LoVo (cell line): ENCODE results near the gene VSIG2.

Experiments used
- DNase-seq: peaks from one replicate; pipeline ENCODE4 v3.0.0-alpha.2; 2016; ENCODE audit warnings: low spot score

VSIG2 gene

GRCh38 chr11:124751741-124752470 lies at the start of gene VSIG2:
TSS of gene VSIG2 (minus strand) at chr11:124752255. CDS start at chr11:124752137, 118 bp downstream.
- no peak for DNase-seq

- no peak for DNase-seq
These were observed 49.0 kb upstream of the VSIG2 start for GRCh38 chr11:124801014-124801413.

- peak; percentile 80 for DNase-seq
These were observed 48.3 kb upstream of the VSIG2 start, which contains the start of gene MSANTD2 for GRCh38 chr11:124800226-124800929. TSS of gene MSANTD2 (minus strand) at chr11:124800406. CDS start at chr11:124800380, 26 bp downstream.

- peak; percentile 12 for DNase-seq
These were observed 47.5 kb upstream of the VSIG2 start for GRCh38 chr11:124799348-124800225.

GRCh38 chr11:124798991-124799347 lies 46.9 kb upstream of the VSIG2 start:
- peak; percentile 27 for DNase-seq

GRCh38 chr11:124796312-124796711 lies 44.3 kb upstream of the VSIG2 start:
- no peak for DNase-seq

GRCh38 chr11:124793466-124794278 lies 41.6 kb upstream of the VSIG2 start:
- peak; percentile 56 for DNase-seq

GRCh38 chr11:124791626-124792341 lies 39.7 kb upstream of the VSIG2 start:
- DNase-seq: no peak

- no peak for DNase-seq
These were observed 36.5 kb upstream of the VSIG2 start for GRCh38 chr11:124788521-124788920.

- DNase-seq: no peak
These were observed 32.0 kb upstream of the VSIG2 start for GRCh38 chr11:124784051-124784450.

- no peak for DNase-seq
These were observed 30.9 kb upstream of the VSIG2 start for GRCh38 chr11:124783002-124783401.

GRCh38 chr11:124779568-124779967 lies 27.5 kb upstream of the VSIG2 start:
- no peak for DNase-seq

- no peak for DNase-seq
These were observed 26.2 kb upstream of the VSIG2 start for GRCh38 chr11:124778281-124778680.

GRCh38 chr11:124776865-124777645 lies 25.0 kb upstream of the VSIG2 start:
- no peak for DNase-seq

- peak; percentile 36 for DNase-seq
These were observed 18.9 kb upstream of the VSIG2 start for GRCh38 chr11:124770959-124771358.

- peak; percentile 17 for DNase-seq
These were observed 18.0 kb upstream of the VSIG2 start for GRCh38 chr11:124769806-124770774.

- peak; percentile 46 for DNase-seq
These were observed 16.9 kb upstream of the VSIG2 start for GRCh38 chr11:124768914-124769313.

GRCh38 chr11:124766156-124766555 lies 14.1 kb upstream of the VSIG2 start:
- DNase-seq: no peak
